Osteocyte (in vitro differentiated cells): Measurements from ENCODE around the gene NDUFAB1. TPM values are rescaled to one million over a fixed set of nuclear protein-coding genes. Genes with fewer than 3 reads are reported as not detected.
"Not testable (repeated sequence)": the region's sequence is repeated elsewhere in the genome, so short reads cannot be mapped to it uniquely, and the experiment has no call there.

Experiments used
- DNase-seq: peaks from one replicate; pipeline ENCODE4 v3.0.0; 2021; ENCODE audit warnings: mixed read lengths; ENCODE audit not compliant: unreplicated experiment; ENCODE audit errors: extremely low spot score
- H3K27ac Mint-ChIP-seq: one replicate; pipeline ENCODE4 v1.8.0; 2021; ENCODE audit warnings: mild to moderate bottlenecking, mixed read lengths; ENCODE audit not compliant: unreplicated experiment
- H3K27me3 Mint-ChIP-seq: one replicate; pipeline ENCODE4 v1.8.0; 2021; ENCODE audit warnings: mixed read lengths; ENCODE audit not compliant: unreplicated experiment
- H3K36me3 Mint-ChIP-seq: one replicate; pipeline ENCODE4 v1.8.0; 2021; ENCODE audit warnings: mixed read lengths; ENCODE audit not compliant: unreplicated experiment
- H3K4me1 Mint-ChIP-seq: one replicate; pipeline ENCODE4 v1.8.0; 2021; ENCODE audit warnings: mixed read lengths; ENCODE audit not compliant: unreplicated experiment
- H3K4me3 Mint-ChIP-seq: one replicate; pipeline ENCODE4 v1.8.0; 2021; ENCODE audit warnings: mild to moderate bottlenecking, moderate library complexity, mixed read lengths; ENCODE audit not compliant: unreplicated experiment
- H3K9me3 Mint-ChIP-seq: one replicate; pipeline ENCODE4 v1.8.0; 2021; ENCODE audit warnings: mixed read lengths; ENCODE audit not compliant: unreplicated experiment
- total RNA-seq: library from RNA; stranded (reverse); gene quantifications from 2 replicates; pipeline ENCODE4 v1.2.1, GENCODE V29; 2021
- TF ChIP-seq, protein P1 (sequence below): fragments of 200-600 bp; sonication (generic); IDR thresholded peaks from 2 replicates; pipeline ENCODE4 v1.5.0; 2021; ENCODE audit warnings: antibody characterized with exemption, mild to moderate bottlenecking, moderate library complexity

NDUFAB1 gene
- total RNA-seq, 1 donor from 2014 or later: 49.7 TPM

GRCh38 chr16:23611936-23612335, 15.8 kb upstream of the NDUFAB1 start:
- TF ChIP-seq, protein P1, sequence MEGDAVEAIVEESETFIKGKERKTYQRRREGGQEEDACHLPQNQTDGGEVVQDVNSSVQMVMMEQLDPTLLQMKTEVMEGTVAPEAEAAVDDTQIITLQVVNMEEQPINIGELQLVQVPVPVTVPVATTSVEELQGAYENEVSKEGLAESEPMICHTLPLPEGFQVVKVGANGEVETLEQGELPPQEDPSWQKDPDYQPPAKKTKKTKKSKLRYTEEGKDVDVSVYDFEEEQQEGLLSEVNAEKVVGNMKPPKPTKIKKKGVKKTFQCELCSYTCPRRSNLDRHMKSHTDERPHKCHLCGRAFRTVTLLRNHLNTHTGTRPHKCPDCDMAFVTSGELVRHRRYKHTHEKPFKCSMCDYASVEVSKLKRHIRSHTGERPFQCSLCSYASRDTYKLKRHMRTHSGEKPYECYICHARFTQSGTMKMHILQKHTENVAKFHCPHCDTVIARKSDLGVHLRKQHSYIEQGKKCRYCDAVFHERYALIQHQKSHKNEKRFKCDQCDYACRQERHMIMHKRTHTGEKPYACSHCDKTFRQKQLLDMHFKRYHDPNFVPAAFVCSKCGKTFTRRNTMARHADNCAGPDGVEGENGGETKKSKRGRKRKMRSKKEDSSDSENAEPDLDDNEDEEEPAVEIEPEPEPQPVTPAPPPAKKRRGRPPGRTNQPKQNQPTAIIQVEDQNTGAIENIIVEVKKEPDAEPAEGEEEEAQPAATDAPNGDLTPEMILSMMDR: no peak
- Mint-ChIP-seq H3K4me3 (no peak overlapping the region), H3K9me3 (no peaks in the 10 kb centered on the region), H3K4me1 (peaks cover 12% of the 10 kb centered on the region), H3K36me3 (peaks cover 16% of the 10 kb centered on the region), H3K27me3 (no peaks in the 10 kb centered on the region), H3K27ac (no peak overlapping the region)
- no peak for DNase-seq

DNA sequence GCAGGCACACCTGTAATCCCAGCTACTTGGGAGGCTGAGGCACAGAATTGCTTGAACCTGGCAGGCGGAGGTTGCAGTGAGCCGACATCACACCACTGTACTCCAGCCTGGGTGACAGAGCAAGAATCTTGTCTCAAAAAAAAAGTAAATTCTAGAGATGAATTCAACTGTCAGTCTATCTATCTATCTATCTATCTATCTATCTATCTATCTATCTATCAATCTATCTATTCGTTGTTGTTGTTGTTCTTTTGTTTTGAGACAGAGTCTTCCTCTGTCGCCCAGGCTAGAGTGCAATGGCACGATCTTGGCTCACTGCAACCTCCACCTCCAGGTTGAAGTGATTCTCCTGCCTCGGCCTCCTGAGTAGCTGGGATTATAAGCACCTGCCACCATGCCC, 14.8 kb upstream of the NDUFAB1 start:
- not testable (repeated sequence) for DNase-seq, H3K4me3 Mint-ChIP-seq, H3K27me3 Mint-ChIP-seq, H3K27ac Mint-ChIP-seq, H3K9me3 Mint-ChIP-seq
- peaks cover 15% of the 10 kb centered on the region for H3K36me3 Mint-ChIP-seq
- peaks cover 12% of the 10 kb centered on the region for H3K4me1 Mint-ChIP-seq

GRCh38 chr16:23609929-23610328, 13.8 kb upstream of the NDUFAB1 start:
- Mint-ChIP-seq H3K4me1 (peaks cover 12% of the 10 kb centered on the region), H3K9me3 (no peaks in the 10 kb centered on the region), H3K4me3 (no peak overlapping the region), H3K27ac (no peak overlapping the region), H3K36me3 (peaks cover 17% of the 10 kb centered on the region), H3K27me3 (no peaks in the 10 kb centered on the region)
- TF ChIP-seq, protein P1: no peak
- DNase-seq: no peak

DNA sequence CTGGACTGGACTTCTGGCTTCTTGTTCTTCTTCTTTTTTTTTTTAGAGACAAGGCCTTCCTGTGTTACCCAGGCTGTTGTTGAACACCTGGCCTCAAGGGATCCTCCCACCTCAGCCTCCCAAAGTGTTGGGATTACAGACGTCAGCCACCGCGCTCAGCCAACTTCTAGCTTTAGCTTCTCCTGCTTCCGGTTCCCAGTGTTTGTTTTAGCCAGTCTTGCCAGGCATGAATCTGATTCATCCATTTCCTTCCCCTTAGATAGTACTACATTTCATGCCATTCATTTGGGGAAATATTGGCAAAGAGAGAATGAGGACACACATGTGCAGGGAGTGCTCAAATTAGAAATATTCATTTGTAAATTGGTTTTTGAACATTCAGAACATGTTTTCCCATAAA, 12.1 kb upstream of the NDUFAB1 start:
- H3K27me3 Mint-ChIP-seq: no peaks in the 10 kb centered on the region
- H3K36me3 Mint-ChIP-seq: peaks cover 21% of the 10 kb centered on the region
- H3K9me3 Mint-ChIP-seq: no peaks in the 10 kb centered on the region
- no peak overlapping the region for H3K4me3 Mint-ChIP-seq
- TF ChIP-seq, protein P1: no peak
- peak overlapping the region; percentile 86 for H3K27ac Mint-ChIP-seq
- peaks cover 12% of the 10 kb centered on the region for H3K4me1 Mint-ChIP-seq
- DNase-seq: no peak

- H3K4me3 Mint-ChIP-seq: no peak overlapping the region
- no peaks in the 10 kb centered on the region for H3K27me3 Mint-ChIP-seq
- H3K9me3 Mint-ChIP-seq: no peaks in the 10 kb centered on the region
- DNase-seq: no peak
- TF ChIP-seq, protein P1: no peak
- H3K36me3 Mint-ChIP-seq: peaks cover 24% of the 10 kb centered on the region
- peaks cover 12% of the 10 kb centered on the region for H3K4me1 Mint-ChIP-seq
- no peak overlapping the region for H3K27ac Mint-ChIP-seq
Observed at GRCh38 chr16:23607726-23608125, 11.6 kb upstream of the NDUFAB1 start.
